ENCODE measurements around the gene CDKN2B-AS1. TPM values are rescaled to one million over a fixed set of nuclear protein-coding genes. Genes with fewer than 3 reads are reported as not detected.

CDKN2B-AS1 gene
- total RNA-seq, 2 experiments from 2014 or later = 0.41 to 0.81 TPM

GRCh38 chr9:22143799-22144625, 149.4 kb downstream of the CDKN2B-AS1 start:
- H3K27ac Mint-ChIP-seq = no peak overlapping the region
- ChIA-PET CTCF (interaction anchor here (0.9 to 1.5 kb wide), 3 partner anchors 14 to 95 kb away, joined by 3 to 4 read pairs (median 3); no protein-coding TSS in a partner anchor), POLR2A (interaction anchor here (1.0 kb wide), 1 partner anchor 348 kb away, joined by 3 read pairs; no protein-coding TSS in a partner anchor)
- no peaks in the 10 kb centered on the region for H3K36me3 Mint-ChIP-seq (ENCODE audit: low read depth)
- intact Hi-C loops (cut with micrococcal nuclease) = no loop called here
- peaks cover 20% of the 10 kb centered on the region for H3K4me1 Mint-ChIP-seq (ENCODE audit: low read depth)
- H3K9me3 Mint-ChIP-seq = no peaks in the 10 kb centered on the region
- no peak overlapping the region for H3K4me3 Mint-ChIP-seq
- no peak for ATAC-seq
- peaks cover 10% of the 10 kb centered on the region for H3K27me3 Mint-ChIP-seq
- TF ChIP-seq CTCF (IDR thresholded peaks at IDR 0.05) = no peak
- DNase-seq = no peak

- POLR2A ChIA-PET = no interaction called here
- no peak overlapping the region for H3K27ac Mint-ChIP-seq
- H3K9me3 Mint-ChIP-seq = no peaks in the 10 kb centered on the region
- DNase-seq (no peak), ATAC-seq (no peak)
- no peaks in the 10 kb centered on the region for H3K36me3 Mint-ChIP-seq (ENCODE audit: low read depth)
- TF ChIP-seq CTCF (IDR thresholded peaks at IDR 0.05) = no peak
- intact Hi-C loops (cut with micrococcal nuclease) = no loop called here
- H3K27me3 Mint-ChIP-seq = peaks cover 11% of the 10 kb centered on the region
- H3K4me3 Mint-ChIP-seq = no peak overlapping the region
- peaks cover 21% of the 10 kb centered on the region for H3K4me1 Mint-ChIP-seq (ENCODE audit: low read depth)
- CTCF ChIA-PET = interaction anchor here (0.9 to 2.3 kb wide), 6 partner anchors 10 to 138 kb away, joined by 3 to 11 read pairs (median 4); partner anchors contain the start of gene CDKN2B
Observed at GRCh38 chr9:22146604-22147003, 152.0 kb downstream of the CDKN2B-AS1 start.

- DNase-seq (peak; percentile 47), ATAC-seq (peak; percentile 98)
- H3K9me3 Mint-ChIP-seq = no peaks in the 10 kb centered on the region
- no peak overlapping the region for H3K4me3 Mint-ChIP-seq
- ChIA-PET CTCF (interaction anchor here (0.9 to 2.3 kb wide), 6 partner anchors 10 to 139 kb away, joined by 3 to 11 read pairs (median 4); partner anchors contain the start of gene CDKN2B), POLR2A (no interaction called here)
- H3K27ac Mint-ChIP-seq = no peak overlapping the region
- intact Hi-C loops (cut with micrococcal nuclease) = loop anchor here (2.0 kb wide), 1 partner anchor 61 kb away; no protein-coding TSS in a partner anchor
- H3K27me3 Mint-ChIP-seq = peaks cover 10% of the 10 kb centered on the region
- peaks cover 21% of the 10 kb centered on the region for H3K4me1 Mint-ChIP-seq (ENCODE audit: low read depth)
- no peaks in the 10 kb centered on the region for H3K36me3 Mint-ChIP-seq (ENCODE audit: low read depth)
- TF ChIP-seq CTCF (IDR thresholded peaks at IDR 0.05) = no peak
Observed at GRCh38 chr9:22147813-22148527, 153.4 kb downstream of the CDKN2B-AS1 start.

- H3K4me1 Mint-ChIP-seq (ENCODE audit: low read depth) = peaks cover 21% of the 10 kb centered on the region
- no peak for ATAC-seq
- no peak for TF ChIP-seq CTCF (IDR thresholded peaks at IDR 0.05)
- intact Hi-C loops (cut with micrococcal nuclease) = loop anchor here (2.0 kb wide), 1 partner anchor 60 kb away; no protein-coding TSS in a partner anchor
- no peak overlapping the region for H3K27ac Mint-ChIP-seq
- H3K36me3 Mint-ChIP-seq (ENCODE audit: low read depth) = no peaks in the 10 kb centered on the region
- H3K27me3 Mint-ChIP-seq = peaks cover 9% of the 10 kb centered on the region
- POLR2A ChIA-PET = no interaction called here
- no peak overlapping the region for H3K4me3 Mint-ChIP-seq
- CTCF ChIA-PET = interaction anchor here (1.2 kb wide), 1 partner anchor 140 kb away, joined by 3 read pairs; the partner anchor contains the start of gene CDKN2B
- H3K9me3 Mint-ChIP-seq = no peaks in the 10 kb centered on the region
- no peak for DNase-seq
Observed at GRCh38 chr9:22148528-22148875, 153.9 kb downstream of the CDKN2B-AS1 start.

All from activated CD8-positive, alpha-beta T cell treated with anti-CD3 and anti-CD28 coated beads for 36 hours (primary cell).